ENCODE results near the gene ENOX1. TPM values are rescaled to one million over a fixed set of nuclear protein-coding genes. Genes with fewer than 3 reads are reported as not detected.

ENOX1 gene
- total and polyA plus RNA-seq, 2 donors (not counting 3 experiments of a cell fraction or from before 2014, with no cell fraction given), result 0.17 to 0.97 TPM

DNA sequence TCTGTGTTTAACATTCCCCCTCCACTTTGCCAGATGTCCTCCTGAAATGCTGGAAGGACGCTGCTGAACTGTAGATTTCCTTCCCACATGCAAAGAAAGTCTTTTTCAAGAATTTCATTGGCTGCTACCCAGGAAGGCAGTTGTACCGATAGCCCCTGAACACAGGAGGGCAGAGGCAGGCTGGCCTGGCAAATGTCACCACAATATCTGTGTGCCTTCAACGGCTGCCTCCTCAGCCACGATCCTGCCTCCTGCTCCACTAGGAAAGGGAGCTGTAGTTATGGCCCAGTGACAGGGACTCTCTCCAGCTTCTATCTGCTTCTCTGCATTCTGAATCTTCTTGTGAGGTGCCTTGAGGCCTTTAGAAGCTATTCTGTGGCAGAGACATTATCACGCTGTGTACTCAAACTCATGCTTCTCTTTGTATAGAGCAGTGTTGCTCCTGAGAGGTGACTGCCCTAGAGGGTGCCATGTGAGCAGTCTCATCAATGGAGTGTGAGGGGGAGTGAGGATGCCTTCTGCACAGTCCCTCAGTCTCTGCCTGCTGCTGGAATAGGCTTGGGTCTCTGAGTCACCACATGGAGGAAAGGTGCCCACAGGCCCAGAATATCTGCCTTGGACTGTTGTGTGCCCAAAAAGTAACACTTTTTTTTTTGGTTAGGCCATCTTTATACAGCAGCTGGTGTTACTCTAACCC is 483.6 kb downstream of the ENOX1 start:
- H3K4me3 ChIP-seq (replicated peaks in 1 of 3; ENCODE audit: insufficient read depth in 1 of 3, low read depth in 1 of 3, low read length in 3 of 3), result no peak overlapping the region
- intact Hi-C loops (cut with micrococcal nuclease), result loop anchor here (1.0 to 10.0 kb wide), 5 partner anchors 216 to 571 kb away; partner anchors contain the start of gene ENOX1
- H3K9ac ChIP-seq (replicated peaks; ENCODE audit: extremely low read depth, insufficient read depth, low read length), result no peak overlapping the region
- BruUV-seq (replicated peaks), result no TSS peak
- H3K79me2 ChIP-seq (ENCODE audit: control insufficient read depth, insufficient read depth, low read length), result no peaks in the 10 kb centered on the region
- H3K4me1 ChIP-seq (ENCODE audit: control insufficient read depth, extremely low read depth, insufficient read depth, low read length), result peaks cover 57% of the 10 kb centered on the region
- TF ChIP-seq JUN (IDR thresholded peaks at IDR 0.05; ENCODE audit: borderline replicate concordance, insufficient read depth, insufficient read length, low read depth) (no peak), MYC (IDR thresholded peaks at IDR 0.05; ENCODE audit: low read depth, low read length) (no peak), GATA2 (IDR thresholded peaks at IDR 0.05; ENCODE audit: insufficient read depth, insufficient read length, low read depth, low read length) (no peak), POLR2AphosphoS5 (IDR thresholded peaks at IDR 0.05; ENCODE audit: insufficient read depth, low read depth, low read length) (no peak), POLR2A (IDR thresholded peaks at IDR 0.05; ENCODE audit: low read depth, low read length) (no peak)
- TF ChIP-seq, protein P1, sequence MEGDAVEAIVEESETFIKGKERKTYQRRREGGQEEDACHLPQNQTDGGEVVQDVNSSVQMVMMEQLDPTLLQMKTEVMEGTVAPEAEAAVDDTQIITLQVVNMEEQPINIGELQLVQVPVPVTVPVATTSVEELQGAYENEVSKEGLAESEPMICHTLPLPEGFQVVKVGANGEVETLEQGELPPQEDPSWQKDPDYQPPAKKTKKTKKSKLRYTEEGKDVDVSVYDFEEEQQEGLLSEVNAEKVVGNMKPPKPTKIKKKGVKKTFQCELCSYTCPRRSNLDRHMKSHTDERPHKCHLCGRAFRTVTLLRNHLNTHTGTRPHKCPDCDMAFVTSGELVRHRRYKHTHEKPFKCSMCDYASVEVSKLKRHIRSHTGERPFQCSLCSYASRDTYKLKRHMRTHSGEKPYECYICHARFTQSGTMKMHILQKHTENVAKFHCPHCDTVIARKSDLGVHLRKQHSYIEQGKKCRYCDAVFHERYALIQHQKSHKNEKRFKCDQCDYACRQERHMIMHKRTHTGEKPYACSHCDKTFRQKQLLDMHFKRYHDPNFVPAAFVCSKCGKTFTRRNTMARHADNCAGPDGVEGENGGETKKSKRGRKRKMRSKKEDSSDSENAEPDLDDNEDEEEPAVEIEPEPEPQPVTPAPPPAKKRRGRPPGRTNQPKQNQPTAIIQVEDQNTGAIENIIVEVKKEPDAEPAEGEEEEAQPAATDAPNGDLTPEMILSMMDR (IDR thresholded peaks at IDR 0.05; ENCODE audit: extremely low read depth in 1 of 2, insufficient read depth in 1 of 2, low read depth in 1 of 2, low read length in 2 of 2), result peak; percentile 64 to 70
- peak; percentile 73 for DNase-seq (ENCODE audit: low read depth, low spot score)
- no peak overlapping the region for H3K4me2 ChIP-seq (ENCODE audit: insufficient read depth, low read length)
- H3K27ac ChIP-seq (ENCODE audit: insufficient read depth, low read depth, low read length), result no peak overlapping the region
- peak; percentile 90 for FAIRE-seq
- POLR2A ChIA-PET, result no interaction called here
- H3K36me3 ChIP-seq (ENCODE audit: control insufficient read depth in 2 of 2, extremely low read depth in 1 of 2, insufficient read depth in 2 of 2, low read length in 2 of 2), result no peaks in the 10 kb centered on the region
- H4K20me1 ChIP-seq (replicated peaks; ENCODE audit: control insufficient read depth, extremely low read depth, insufficient read depth, low read length), result no peaks in the 10 kb centered on the region
- dilution Hi-C loops (cut with MboI; ENCODE audit: extremely low pct_ligation_motif_present, low sequenced_read_pairs), result no loop called here
- no peaks in the 10 kb centered on the region for H3K9me1 ChIP-seq (replicated peaks; ENCODE audit: control insufficient read depth, extremely low read depth, insufficient read depth, low read length)
- H3K27me3 ChIP-seq (ENCODE audit: control insufficient read depth in 2 of 2, insufficient read depth in 2 of 2, low read length in 2 of 2), result no peaks in the 10 kb centered on the region
- no peaks in the 10 kb centered on the region for H3K9me3 ChIP-seq (replicated peaks; ENCODE audit: control insufficient read depth, insufficient read depth, low read length)
- peak overlapping the region; percentile 57 for H2AFZ ChIP-seq (ENCODE audit: low read depth, low read length)
- CTCF ChIA-PET, result interaction anchor here (0.6 to 4.1 kb wide), 17 partner anchors 9 to 501 kb away, joined by 3 to 27 read pairs (median 4); no protein-coding TSS in a partner anchor
